Psoas muscle (tissue), 8 donors: Measurements from ENCODE around the gene MAML3. TPM values are rescaled to one million over a fixed set of nuclear protein-coding genes. Genes with fewer than 3 reads are reported as not detected.

ENCODE experiments used
- ATAC-seq, 4 donors: fragments of 200-7000 bp; cut with Tn5 transposase; one replicate each; pipeline ENCODE4 v1.9.1; 2020; ENCODE audit warnings: moderate library complexity in 3 of 4, mild to moderate bottlenecking in 2 of 4
- DNase-seq, 2 donors: peaks; one replicate each; pipeline ENCODE4 v3.0.0-alpha.2; 2020
- H3K27ac ChIP-seq: fragments of 200-600 bp; one replicate; pipeline ENCODE4 v1.8.0; 2022
- H3K27me3 ChIP-seq, 3 donors: fragments of 200-600 bp in 1 of 3; one replicate each; pipeline versions ENCODE4 v1.6.1 to v1.8.0; 2013 to 2022; ENCODE audit warnings: low read length in 2 of 3, mild to moderate bottlenecking in 2 of 3, moderate library complexity in 1 of 3; ENCODE audit not compliant: insufficient read depth in 3 of 3
- H3K36me3 ChIP-seq, 2 donors: fragments of 200-600 bp in 1 of 2; one replicate each; pipeline versions ENCODE4 v1.6.1 to v1.8.0; 2013 to 2022; ENCODE audit warnings: low read depth in 1 of 2, mild to moderate bottlenecking in 1 of 2, moderate library complexity in 1 of 2; ENCODE audit not compliant: insufficient read depth in 1 of 2
- H3K4me1 ChIP-seq: fragments of 200-600 bp; one replicate; pipeline ENCODE4 v1.8.0; 2022
- H3K4me3 ChIP-seq: fragments of 200-600 bp; one replicate; pipeline ENCODE4 v1.8.0; 2022; ENCODE audit warnings: mild to moderate bottlenecking
- H3K9me3 ChIP-seq: fragments of 200-600 bp; one replicate; pipeline ENCODE4 v1.8.0; 2022
- CTCF ChIP-seq: fragments of 200-600 bp; IDR thresholded peaks from one replicate; pipeline ENCODE4 v1.8.0; 2022; ENCODE audit warnings: antibody characterized with exemption
- WGBS, 3 donors: extraction: QIAGEN DNeasy Blood & Tissue Kit; methylation state at CpG; one replicate each; pipeline versions ENCODE4 v1.1.6 to v1.1.7; 2013; 5-methylcytosine and 5-hydroxymethylcytosine counted together
- intact Hi-C, 2 donors: fragments of 100-400 bp; cut with DNase I; formaldehyde crosslinking; loops; one replicate each; pipeline versions ENCODE4 v1.11.0 to v1.14.2; 2022
- polyA plus RNA-seq, 3 donors: library from polyadenylated mRNA; stranded (reverse); fragments of 200-250 nt; gene quantifications; one replicate each; pipeline ENCODE4 v1.2.3, GENCODE V29; 2013
- total RNA-seq, 4 donors: library from RNA; stranded (reverse); fragmentation: NEBNext Ultra II Directional in 2 of 4; extraction: Animal tissue kit (Norgen Biotek cat#: 25700) in 2 of 4; gene quantifications; one replicate each; pipeline versions ENCODE4 v1.2.1 to v1.2.4, GENCODE V29; 2021 to 2023
- donor health status: healthy with polysubstance abuse.
- donor health status: DM: no; HTN: no; CAD: no; lungs with moderate emphysema.
- donor health status: Bipolar disorder and iron deficiency.
- donor health status: healthy.
- donor health status: DM: yes; HTN: yes; CAD: no.
- donor health status: DM: no; HTN: no; CAD: no.
- donor health status: DM: no; HTN: no; CAD: no.
- donor health status: DM: yes; HTN: yes; CAD: no.

The MAML3 gene
- total and polyA plus RNA-seq, 7 donors: 0.43 to 2.7 (median 0.74) TPM

- DNase-seq (peak; percentile 67 to 80), ATAC-seq (peak; percentile 31 to 58 (median 36))
- Histone ChIP-seq H3K4me3 (peak overlapping the region; percentile 80), H3K27me3 (no peaks in the 10 kb centered on the region), H3K4me1 (peaks cover 13% of the 10 kb centered on the region), H3K36me3 (no peaks in the 10 kb centered on the region), H3K27ac (peak overlapping the region; percentile 97), H3K9me3 (no peaks in the 10 kb centered on the region)
- 1% methylated on average over 20 of the region's 20 CpGs for WGBS, 3 donors
- intact Hi-C loops: loop anchor here (2.0 to 5.0 kb wide), 9 partner anchors 53 to 488 kb away; no protein-coding TSS in a partner anchor
- no peak for TF ChIP-seq CTCF
These were observed 3.9 kb downstream of the MAML3 start for GRCh38 chr4:140149846-140150635.

- intact Hi-C loops: no loop called here
- Histone ChIP-seq H3K9me3 (no peaks in the 10 kb centered on the region), H3K4me3 (no peak overlapping the region), H3K27me3 (no peaks in the 10 kb centered on the region), H3K36me3 (no peaks in the 10 kb centered on the region), H3K4me1 (peaks cover 5% of the 10 kb centered on the region), H3K27ac (no peak overlapping the region)
- 83 to 97% (median 95%) methylated on average over 5 of the region's 5 CpGs for WGBS, 3 donors
- no peak for TF ChIP-seq CTCF
- DNase-seq (no peak), ATAC-seq (no peak)
These were observed 9.9 kb downstream of the MAML3 start for GRCh38 chr4:140144050-140144449.

GRCh38 chr4:140141210-140141835 lies 12.7 kb downstream of the MAML3 start:
- WGBS, 3 donors: 77 to 88% (median 82%) methylated on average over 4 of the region's 4 CpGs

GRCh38 chr4:140140566-140140965 lies 13.4 kb downstream of the MAML3 start:
- no peak for ATAC-seq
- Histone ChIP-seq H3K9me3 (no peaks in the 10 kb centered on the region), H3K36me3 (no peaks in the 10 kb centered on the region), H3K27ac (no peak overlapping the region), H3K4me1 (no peaks in the 10 kb centered on the region), H3K4me3 (no peak overlapping the region), H3K27me3 (no peaks in the 10 kb centered on the region)
- no peak for TF ChIP-seq CTCF
- no peak for DNase-seq
- 98 to 99% (median 98%) methylated on average over 3 of the region's 3 CpGs for WGBS, 3 donors
- intact Hi-C loops: no loop called here

More at GRCh38 chr4:140141210-140141835, 12.7 kb downstream of the MAML3 start:
- no peak for DNase-seq
- Histone ChIP-seq H3K27ac (no peak overlapping the region), H3K9me3 (no peaks in the 10 kb centered on the region), H3K4me1 (no peaks in the 10 kb centered on the region), H3K27me3 (no peaks in the 10 kb centered on the region), H3K36me3 (no peaks in the 10 kb centered on the region), H3K4me3 (no peak overlapping the region)
- no peak for ATAC-seq
- TF ChIP-seq CTCF: no peak
- intact Hi-C loops: no loop called here
